CD4-positive, alpha-beta T cell treated with Interleukin-17A for 1 hour (primary cell): Measurements from ENCODE around the gene F2.

Experiments
- DNase-seq: peaks from one replicate; pipeline ENCODE4 v3.0.0-alpha.2; 2020

F2 gene

DNA sequence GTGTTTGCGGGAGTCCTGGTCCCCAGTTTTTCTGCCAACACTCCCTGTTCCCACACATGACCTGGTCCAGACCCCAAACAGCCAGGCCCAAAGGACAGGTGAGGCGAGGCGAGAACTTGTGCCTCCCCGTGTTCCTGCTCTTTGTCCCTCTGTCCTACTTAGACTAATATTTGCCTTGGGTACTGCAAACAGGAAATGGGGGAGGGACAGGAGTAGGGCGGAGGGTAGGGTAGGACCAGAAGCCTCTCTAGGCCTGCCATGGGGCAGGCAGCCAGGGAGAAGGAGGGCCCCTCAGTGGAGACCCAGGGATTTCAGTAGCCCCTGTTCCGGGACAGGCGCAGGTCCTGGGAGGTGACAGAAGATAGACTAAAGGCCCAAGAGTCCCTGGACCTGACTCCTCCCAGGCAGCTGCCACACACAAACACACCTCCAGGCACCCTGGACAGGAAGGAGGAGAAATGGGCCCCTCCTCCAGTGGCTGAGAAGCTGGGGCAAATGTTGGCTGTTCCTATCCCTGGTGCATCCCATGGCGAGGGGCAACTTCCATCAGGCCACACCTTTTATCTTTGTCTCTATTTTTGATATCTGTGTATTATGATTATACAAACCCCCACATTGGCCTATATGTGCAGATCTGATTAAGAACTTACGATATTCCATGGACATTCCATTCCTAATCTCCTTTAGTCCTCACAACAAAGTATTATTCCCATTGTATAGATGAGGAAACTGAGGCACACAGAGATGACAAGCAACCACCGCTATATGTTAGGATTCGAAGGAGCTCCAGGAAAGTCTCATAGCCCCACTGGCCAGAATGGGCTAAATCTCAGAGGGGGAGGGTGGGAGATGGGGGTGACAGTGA, 626 bp upstream of the F2 start:
- DNase-seq = no peak

DNA sequence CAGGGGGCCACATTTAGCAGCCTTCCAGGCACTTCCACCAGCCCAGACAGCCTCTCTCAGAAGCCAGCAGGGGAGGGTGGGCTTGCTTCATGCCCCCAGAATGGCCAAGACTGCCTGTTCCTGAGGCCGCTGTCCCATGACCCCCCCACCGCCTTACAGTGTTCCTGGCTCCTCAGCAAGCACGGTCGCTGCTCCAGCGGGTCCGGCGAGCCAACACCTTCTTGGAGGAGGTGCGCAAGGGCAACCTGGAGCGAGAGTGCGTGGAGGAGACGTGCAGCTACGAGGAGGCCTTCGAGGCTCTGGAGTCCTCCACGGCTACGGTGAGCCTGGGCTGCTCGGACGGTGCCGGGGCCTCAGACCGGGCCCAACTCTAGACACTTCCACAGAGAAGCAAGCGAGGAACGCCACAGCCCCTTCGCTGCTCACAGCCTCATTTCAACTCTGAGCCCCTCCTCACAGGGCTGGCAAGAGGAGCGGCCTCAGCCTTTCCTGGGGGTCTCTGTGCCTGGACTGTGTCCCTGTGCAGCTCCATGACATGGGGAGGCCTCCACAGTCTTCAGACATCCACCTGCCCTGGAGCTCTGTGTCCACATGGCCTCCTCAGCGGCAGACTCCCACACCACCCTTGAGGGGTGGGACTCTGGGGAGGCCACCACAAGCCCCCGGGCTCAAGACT, 668 bp downstream of the F2 start:
- DNase-seq = no peak

DNA sequence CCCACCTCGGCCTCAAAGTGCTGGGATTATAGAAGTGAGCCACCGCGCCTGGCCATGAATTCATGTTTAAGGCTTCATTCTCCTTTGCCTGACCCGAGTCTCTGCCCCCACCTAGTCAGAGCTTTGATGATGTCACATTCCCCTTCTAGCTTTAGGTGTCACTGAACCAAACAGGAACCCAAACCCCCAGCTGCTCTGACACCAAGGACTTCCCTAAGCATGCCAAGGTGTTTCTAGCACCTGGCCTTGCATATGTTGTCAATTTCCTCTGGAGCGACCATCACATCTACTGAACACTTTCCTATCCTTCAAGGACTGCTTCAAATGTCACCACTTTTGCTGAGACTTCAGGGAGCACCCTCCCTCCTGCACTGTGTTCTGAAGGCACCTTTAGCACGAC, 2.3 kb downstream of the F2 start:
- DNase-seq = no peak

DNA sequence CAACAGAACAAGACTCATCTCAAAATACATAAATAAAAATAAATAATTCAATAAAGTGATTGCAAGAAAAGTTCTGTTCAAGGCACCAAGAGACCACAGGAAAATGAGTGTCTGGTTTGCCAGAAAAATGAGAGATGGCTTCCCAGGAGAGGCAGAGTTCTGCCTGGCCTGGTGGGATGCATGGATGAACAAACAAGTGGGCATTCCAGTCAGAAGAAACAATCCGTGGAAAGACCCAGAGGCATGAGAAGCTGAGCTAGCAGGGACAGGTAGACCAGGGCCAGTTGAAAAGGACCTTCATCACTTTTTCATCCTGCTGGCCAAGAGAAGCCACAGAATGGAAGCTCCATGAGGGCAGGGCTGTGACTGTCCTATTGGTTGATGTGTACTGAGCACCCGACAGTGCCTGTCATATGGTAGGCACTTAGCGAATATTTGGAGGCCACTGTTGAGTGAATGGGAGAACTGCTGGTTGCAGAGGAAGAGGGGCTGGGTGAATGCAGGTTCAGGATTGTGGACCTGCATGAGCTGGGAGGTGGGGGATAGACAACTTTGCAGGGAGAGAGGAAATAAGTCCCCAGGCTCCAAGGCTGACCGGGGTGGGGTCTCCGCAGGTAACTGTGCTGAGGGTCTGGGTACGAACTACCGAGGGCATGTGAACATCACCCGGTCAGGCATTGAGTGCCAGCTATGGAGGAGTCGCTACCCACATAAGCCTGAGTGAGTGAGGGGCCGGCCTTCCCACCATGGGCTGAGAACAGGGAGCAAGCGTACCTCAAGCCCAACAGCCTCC, 3.7 kb downstream of the F2 start:
- DNase-seq = no peak

DNA sequence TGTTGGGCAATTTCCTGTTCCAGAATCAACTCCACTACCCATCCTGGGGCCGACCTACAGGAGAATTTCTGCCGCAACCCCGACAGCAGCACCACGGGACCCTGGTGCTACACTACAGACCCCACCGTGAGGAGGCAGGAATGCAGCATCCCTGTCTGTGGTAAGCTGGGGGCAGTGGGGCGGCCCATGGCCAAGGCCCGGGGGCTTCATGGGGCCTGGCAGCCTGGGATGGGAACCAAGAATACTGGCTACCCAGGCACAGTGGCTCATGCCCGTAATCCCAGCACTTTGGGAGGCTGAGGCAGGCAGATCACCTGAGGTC, 4.3 kb downstream of the F2 start:
- no peak for DNase-seq

DNA sequence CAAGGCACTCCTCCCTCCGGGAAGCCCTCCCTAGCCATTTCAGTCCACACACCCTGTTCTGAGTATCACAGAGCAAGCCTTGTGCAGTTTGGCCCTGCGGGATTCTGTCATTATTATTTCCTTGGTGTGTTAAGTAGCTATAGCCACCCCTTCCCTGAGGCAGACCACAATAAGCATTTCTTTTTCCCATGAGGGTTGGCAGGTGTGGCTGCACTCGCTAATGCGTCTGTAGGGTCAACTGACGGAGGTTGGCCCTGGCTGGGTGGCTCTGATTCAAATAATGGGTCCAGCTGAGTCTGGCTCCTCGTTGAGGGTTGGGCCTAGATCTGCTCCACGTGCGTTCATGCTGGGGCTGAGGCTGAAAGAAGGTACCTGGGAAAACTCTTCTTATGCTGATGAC, 5.1 kb downstream of the F2 start:
- no peak for DNase-seq

DNA sequence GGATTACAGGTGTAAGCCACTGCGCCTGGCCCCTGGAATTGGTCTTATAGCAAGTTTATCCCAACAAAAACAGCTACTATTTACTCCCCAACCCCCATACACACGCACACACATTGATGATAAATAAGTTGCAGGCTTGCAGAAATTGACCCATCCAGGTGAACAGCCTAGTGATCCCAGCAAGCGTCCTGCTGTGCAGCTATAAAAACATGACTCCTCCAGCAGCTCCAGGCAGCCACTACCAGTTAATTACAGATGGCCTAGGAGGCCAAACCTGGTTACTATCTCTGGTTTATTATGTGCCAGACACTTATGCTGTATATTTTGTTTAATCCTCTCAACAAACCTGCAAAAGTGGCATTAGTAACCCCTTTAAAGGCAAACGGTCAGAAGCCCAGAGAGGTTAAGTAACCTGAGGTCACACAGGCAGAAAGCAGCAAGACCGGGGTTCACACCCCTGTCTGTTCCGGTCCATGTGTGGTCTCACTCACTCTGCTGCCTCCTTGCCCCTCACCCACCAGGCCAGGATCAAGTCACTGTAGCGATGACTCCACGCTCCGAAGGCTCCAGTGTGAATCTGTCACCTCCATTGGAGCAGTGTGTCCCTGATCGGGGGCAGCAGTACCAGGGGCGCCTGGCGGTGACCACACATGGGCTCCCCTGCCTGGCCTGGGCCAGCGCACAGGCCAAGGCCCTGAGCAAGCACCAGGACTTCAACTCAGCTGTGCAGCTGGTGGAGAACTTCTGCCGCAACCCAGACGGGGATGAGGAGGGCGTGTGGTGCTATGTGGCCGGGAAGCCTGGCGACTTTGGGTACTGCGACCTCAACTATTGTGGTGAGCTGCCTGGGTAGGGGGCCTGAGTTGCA, 6.6 kb downstream of the F2 start:
- DNase-seq = no peak

DNA sequence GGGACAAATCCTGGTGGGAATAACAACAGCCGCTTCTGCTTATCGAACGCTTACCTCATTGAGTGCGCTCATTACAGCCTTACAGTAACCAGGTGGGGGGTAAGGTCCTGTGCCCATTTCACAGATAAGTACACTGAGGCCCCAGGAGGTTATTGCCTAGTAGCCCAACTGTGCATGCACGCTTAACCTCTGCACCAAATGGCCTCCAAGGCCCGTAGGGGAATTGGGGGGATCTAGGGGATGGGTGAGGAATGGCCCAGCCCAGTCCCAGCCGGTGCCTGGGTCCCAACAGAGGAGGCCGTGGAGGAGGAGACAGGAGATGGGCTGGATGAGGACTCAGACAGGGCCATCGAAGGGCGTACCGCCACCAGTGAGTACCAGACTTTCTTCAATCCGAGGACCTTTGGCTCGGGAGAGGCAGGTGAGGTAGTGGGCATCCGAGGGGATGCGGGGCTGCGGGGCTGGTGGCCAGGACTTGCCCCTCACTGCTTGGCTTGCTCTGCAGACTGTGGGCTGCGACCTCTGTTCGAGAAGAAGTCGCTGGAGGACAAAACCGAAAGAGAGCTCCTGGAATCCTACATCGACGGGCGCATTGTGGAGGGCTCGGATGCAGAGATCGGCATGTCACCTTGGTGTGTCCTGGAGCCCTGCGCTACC, 7.3 kb downstream of the F2 start:
- no peak for DNase-seq

DNA sequence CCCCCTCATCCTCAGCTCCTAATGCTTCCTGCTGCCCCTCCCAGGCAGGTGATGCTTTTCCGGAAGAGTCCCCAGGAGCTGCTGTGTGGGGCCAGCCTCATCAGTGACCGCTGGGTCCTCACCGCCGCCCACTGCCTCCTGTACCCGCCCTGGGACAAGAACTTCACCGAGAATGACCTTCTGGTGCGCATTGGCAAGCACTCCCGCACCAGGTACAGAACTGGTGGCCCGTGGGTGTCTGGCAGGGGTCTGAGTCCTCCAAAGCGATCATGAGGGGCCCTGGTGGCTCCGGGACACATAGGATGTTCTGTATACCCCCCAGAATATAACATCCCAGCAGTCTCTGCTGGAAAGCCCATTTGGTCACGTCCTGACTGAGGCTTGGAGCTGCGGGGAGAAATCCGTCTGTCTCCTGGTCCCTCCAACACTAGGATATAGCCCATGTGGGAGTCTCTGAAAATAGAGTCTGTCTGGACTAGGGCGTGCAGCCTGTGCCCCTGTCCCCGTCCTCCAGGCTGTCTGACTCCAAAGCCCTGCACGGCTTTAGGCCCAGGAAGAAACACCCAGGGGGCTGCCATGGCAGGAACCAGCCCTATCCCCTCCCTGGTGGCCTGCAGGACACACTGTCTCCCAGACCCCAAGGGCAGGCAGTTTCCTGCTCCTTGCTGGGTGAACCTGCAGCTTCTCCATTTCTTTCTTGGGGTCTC, 9.1 kb downstream of the F2 start:
- DNase-seq = no peak

DNA sequence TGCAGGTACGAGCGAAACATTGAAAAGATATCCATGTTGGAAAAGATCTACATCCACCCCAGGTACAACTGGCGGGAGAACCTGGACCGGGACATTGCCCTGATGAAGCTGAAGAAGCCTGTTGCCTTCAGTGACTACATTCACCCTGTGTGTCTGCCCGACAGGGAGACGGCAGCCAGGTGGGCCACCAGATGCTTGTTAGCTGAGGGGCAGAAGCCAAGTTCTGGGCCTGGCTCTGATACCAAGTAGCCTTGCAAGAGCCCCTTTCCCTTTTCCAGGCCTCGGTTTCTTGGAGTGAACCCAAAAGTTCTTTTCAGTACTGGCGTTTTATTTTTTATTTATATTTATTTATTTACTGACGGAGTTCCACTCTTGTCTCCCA, 9.6 kb downstream of the F2 start:
- DNase-seq = no peak

DNA sequence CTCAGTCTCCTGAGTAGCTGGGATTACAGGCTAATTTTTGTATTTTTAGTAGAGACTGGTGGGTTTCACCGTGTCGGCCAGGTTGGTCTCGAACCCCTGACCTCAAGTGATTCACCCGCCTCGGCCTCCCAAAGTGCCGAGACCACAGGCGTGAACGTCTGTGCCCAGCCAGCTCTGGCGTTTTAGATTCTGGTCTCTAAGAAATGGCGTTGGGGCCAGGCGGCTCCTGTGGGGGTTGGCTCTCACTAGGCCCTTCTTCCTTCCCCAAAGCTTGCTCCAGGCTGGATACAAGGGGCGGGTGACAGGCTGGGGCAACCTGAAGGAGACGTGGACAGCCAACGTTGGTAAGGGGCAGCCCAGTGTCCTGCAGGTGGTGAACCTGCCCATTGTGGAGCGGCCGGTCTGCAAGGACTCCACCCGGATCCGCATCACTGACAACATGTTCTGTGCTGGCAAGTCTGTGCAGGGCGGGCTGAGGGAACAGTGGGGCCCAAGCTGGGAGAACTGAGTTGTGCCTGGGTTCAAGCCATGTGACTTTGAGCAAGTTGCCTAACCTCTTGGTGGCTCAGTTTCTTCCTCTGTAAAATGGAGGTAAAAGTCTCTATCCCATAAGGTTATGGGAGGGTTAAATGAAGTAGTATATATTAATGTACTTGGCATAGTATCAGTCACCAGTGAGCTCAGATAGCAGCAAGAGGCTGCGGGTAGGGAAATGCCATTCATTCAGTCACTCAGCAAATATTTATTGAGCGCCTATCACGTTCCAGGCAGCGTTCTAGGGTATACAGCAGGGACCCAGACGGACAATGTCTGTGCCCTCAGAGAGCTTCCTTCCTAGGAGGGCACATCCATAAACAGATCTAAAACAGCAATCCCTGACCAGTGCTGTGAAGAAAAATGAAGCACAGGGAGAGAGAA, 10.4 kb downstream of the F2 start:
- no peak for DNase-seq

DNA sequence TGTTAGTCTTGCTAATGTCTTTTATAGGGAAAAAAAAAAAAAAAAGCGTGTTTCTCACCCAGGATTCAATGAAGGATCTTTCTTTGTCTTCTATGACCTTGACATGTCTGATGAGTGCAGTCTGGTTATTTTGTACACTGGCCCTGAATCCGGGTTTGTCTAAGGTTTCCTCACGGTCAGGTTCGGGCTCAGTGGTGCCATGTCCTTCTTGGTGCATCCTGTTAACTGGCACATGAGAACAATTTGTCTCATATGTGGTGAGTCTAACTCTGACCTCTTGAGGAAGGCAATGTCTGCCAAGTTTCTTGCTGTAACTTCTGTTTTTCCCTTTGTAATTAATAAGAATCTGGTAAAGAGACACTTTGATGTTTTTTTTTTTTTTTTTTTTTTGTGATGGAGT, 12.5 kb downstream of the F2 start:
- DNase-seq = no peak

DNA sequence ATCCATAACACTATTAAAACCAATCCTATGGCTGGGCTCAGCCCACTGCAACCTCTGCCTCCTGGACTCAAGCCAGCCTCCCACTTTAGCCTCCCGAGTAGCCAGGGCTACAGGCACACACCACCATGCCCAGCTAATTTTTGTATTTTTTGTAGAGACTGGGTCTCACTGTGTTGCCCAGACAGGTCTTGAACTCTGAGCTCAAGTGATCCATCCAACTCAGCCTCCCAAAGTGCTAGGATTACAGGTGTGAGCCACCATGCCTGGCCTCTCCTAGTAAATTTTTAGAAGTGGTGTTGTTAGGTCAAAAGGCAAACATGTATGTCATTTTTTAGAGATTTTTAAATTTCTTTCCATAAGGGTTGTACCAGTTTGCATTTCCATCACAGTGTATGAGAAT, 14.2 kb downstream of the F2 start:
- DNase-seq = no peak

DNA sequence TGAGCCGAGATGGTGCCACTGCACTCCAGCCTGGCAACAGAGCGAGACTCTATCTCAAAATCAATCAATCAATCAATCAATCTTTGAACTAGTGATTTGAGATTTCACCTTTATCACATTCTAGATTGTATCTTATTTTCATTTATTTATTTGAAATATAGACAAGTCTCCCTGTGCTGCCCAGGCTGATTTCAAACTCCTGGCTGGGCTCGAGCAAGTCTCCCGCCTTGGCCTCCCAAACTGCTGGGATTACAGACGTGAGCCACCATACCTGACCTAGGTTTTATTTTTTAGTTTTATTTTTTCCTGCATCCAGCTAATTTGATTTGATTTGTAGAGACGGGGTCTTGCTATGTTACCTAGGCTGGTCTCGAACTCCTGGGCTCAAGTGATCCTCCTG, 17.1 kb downstream of the F2 start:
- no peak for DNase-seq

DNA sequence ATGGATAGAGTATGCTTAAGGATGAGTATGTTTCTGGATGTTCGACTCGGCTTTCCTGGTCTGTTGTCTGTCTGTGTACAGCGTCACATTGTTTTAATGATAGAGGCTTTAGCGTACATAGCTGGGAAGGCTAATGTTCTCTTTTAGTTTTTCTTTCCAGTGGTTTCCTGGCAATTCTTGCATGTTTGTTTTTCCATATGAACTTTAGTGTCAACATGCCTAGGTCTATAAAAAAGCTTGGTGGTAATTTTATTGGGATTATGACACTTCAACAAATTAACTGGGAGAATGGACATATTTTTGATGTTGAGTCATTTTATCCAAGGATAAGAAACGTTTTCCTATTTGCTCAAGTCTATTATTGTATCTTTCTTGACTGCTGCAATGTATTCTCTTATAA, 17.6 kb downstream of the F2 start:
- no peak for DNase-seq

DNA sequence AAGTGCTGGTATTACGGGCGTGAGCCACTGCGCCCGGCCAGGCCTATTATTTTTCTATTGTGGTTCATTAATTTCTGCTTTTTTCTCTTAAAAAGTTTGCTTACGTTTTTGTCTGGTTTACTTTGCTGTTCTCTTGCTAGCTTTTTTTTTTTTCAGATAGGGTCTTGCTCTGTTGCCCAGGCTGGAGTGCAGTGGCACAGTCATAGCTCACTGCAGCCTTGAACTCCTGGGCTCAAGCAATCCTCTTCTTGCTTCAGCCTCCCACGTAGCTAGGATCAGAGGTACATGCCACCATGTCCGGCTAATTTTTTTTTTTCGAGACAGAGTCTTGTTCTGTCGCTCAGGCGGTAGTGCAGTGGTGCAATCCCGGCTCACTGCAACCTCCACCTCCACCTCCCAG, 18.7 kb downstream of the F2 start:
- DNase-seq = no peak

DNA sequence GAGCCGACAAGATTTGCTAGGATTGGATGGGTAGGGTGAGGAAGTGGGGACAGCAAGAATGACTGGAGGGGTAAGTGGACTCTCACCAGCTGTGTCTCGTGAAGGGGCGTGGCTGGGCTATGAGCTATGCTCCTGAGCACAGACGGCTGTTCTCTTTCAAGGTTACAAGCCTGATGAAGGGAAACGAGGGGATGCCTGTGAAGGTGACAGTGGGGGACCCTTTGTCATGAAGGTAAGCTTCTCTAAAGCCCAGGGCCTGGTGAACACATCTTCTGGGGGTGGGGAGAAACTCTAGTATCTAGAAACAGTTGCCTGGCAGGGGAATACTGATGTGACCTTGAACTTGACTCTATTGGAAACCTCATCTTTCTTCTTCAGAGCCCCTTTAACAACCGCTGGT, 19.9 kb downstream of the F2 start:
- no peak for DNase-seq

DNA sequence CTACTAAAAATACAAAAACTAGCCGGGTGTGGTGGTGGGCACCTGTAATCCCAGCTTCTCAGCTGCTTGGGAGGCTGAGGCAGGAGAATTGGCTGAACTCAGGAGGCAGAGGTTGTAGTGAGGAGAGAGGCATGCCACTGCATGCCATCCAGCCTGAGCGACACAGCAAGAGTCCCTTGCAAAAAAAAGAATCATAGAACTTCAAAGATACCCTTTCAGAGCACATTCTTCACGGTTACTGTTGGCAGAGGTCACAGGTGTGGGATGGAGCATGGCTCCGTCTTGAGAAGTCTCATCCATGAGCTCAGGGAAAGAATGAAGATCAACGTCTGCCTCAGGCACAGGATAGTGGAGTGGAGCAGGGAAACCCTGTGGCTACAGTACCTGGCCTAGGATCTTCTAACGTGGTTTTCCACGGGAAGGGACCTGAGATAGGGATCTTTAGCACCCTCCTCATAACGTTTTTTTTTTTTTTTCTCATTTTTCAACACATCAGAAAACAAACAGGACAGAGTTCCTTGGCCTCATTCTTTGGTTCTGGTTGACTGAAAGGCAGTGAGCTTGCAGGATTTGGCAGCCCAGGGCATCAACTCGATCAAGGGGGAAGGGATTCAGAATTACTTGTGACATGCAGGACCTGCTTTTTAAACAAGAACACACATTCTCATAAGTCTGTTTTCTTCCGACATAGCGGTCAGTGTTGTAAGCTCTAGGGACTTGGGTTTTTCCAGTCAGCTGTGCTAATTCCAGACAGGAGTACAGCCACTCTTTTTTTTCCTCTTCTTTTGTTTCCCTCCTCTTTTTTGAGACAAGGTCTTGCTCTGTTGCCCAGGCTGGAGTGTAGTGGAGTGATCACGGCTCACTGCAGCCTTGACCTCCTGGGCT, 22.8 kb downstream of the F2 start:
- DNase-seq = no peak

DNA sequence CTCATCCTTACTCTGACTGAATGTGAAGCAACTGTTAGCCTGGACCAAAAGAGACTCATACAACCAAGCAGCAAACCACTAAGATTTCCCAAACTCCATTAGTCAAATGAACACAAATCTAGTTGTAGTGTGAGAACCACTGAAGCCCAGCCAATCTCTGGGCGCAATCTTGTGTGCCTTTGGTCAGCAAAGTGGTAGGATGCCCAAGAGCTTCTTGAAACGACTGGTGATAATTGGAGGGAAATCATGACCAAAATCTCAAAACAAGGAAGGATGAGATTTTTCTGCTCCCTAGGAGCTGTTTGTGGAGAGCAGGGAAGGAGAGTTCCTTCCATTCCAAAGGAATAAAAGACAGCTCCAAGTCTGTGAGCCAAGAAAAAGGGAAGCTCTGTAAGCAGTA, 24.0 kb downstream of the F2 start:
- DNase-seq = no peak
